Coronary artery (tissue), 2 donors: ENCODE measurements around the gene SGCA.

Experiments used
- DNase-seq: peaks from one replicate; pipeline ENCODE4 v3.0.0-alpha.2; 2017; ENCODE audit warnings: low spot score
- H3K27ac ChIP-seq, 2 donors: fragments of 200-600 bp; sonication (generic); one replicate each; pipeline ENCODE4 v1.5.1; 2016 to 2019
- H3K4me3 ChIP-seq: fragments of 200-600 bp; sonication (generic); 2 replicates; pipeline ENCODE4 v1.5.1; 2016; ENCODE audit warnings: mild to moderate bottlenecking, moderate library complexity
- TF ChIP-seq, protein P1 (sequence below): fragments of 200-600 bp; sonication (generic); IDR thresholded peaks from one replicate; pipeline ENCODE4 v1.5.1; 2019; ENCODE audit warnings: antibody characterized with exemption

SGCA gene

DNA sequence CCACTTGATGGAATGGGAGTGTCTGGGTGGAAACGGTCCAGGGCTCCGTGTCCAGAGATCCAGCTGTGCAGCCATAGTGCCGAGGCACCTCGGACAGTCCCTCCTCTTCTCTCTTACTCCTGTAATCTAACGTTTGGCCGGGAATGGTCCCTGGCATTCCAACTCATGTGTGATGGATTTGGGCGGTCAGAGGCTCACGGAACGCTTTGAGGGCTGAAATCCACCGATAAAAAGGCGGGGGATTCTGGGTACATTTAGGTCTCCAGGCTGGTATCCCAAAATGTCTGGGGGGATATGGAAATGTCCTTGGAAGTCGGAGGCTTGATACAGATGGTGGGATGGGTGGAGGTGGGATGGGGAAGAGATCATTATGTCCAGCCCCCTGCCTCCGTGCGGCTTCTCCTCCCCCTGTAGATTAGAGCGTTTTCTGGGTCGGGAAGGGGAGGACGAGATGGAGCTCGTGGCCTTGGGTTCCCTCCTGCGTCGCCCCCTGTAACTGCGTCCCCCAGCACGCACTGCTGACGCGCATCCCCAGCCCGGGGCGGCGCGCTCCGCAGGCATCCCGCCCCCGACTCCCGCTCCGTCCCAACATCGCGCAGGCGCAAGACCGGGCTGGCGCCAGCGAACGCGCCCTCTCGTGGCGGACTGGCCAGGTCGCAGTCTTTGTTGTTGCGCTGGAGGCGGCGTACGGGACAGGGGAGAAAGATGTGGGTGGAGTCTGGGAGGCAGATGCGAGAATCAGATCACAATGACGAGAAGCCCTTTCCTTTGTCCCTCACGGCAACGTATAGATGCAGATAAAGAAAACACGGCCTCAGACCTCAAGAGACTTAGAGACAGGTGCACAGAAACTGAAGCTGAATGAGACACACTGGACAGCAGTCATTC, 4.5 kb upstream of the SGCA start:
- H3K27ac ChIP-seq: peak overlapping the region; percentile 84 to 91
- H3K4me3 ChIP-seq: peak overlapping the region; percentile 79
- TF ChIP-seq, protein P1, sequence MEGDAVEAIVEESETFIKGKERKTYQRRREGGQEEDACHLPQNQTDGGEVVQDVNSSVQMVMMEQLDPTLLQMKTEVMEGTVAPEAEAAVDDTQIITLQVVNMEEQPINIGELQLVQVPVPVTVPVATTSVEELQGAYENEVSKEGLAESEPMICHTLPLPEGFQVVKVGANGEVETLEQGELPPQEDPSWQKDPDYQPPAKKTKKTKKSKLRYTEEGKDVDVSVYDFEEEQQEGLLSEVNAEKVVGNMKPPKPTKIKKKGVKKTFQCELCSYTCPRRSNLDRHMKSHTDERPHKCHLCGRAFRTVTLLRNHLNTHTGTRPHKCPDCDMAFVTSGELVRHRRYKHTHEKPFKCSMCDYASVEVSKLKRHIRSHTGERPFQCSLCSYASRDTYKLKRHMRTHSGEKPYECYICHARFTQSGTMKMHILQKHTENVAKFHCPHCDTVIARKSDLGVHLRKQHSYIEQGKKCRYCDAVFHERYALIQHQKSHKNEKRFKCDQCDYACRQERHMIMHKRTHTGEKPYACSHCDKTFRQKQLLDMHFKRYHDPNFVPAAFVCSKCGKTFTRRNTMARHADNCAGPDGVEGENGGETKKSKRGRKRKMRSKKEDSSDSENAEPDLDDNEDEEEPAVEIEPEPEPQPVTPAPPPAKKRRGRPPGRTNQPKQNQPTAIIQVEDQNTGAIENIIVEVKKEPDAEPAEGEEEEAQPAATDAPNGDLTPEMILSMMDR: peak; percentile 69
- DNase-seq: peak; percentile 96

DNA sequence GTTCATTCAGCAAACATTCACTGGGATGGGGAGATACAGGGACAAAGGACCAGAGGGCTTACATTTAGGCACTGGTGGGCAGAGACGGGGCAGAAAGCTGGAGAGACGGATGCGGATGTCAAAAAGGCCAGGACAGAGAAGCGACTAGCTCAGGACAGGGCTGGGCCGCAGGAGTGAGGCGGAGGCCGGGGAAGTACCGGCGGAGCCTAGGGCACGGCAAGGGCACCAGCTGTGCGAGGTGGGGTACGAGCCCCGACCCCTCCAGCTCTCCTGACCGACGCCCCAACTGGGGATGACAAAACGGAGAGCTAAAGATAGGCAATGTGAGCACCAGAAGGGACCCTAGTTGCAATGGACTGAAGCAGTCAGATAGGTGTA, 3.9 kb upstream of the SGCA start:
- TF ChIP-seq, protein P1: no peak
- DNase-seq: no peak
- peak overlapping the region; percentile 84 to 91 for H3K27ac ChIP-seq
- H3K4me3 ChIP-seq: peak overlapping the region; percentile 79

DNA sequence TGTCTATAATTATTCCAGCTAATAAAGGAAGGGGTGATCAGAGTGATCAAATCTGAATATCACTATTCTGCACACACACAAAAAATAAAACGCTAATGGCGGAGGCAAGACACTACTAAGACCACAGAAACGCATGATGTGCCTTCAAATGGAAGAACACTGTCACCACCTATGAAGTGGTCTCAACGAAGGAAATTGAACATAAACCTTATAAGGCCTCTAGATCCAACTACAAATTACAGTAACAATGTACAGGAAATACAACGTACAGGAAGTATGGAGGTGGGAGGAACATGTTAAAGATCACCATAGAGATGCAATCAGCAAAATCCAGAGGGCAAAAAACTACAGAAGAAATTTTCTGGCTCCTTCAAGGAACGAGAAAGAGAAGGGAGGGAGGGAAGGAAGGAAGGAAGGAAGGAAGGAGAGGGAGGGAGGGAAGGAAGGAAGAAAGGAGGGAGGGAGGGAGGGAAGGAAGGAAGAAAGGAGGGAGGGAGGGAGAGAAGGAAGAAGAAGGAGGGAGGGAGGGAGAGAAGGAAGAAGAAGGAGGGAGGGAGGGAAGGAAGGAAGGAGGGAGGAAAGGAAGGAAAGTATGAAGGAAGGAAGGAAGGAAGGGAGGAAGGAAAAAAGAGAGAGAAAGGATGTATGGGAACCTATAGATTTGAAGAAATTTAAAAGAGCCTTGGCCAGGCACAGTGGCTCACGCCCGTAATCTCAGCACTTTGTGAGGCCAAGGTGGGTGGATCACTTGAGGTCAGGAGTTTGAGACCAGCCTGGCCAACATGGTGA, 3.1 kb upstream of the SGCA start:
- TF ChIP-seq, protein P1: no peak
- no peak for DNase-seq
- no peak overlapping the region for H3K27ac ChIP-seq
- H3K4me3 ChIP-seq: no peak overlapping the region

DNA sequence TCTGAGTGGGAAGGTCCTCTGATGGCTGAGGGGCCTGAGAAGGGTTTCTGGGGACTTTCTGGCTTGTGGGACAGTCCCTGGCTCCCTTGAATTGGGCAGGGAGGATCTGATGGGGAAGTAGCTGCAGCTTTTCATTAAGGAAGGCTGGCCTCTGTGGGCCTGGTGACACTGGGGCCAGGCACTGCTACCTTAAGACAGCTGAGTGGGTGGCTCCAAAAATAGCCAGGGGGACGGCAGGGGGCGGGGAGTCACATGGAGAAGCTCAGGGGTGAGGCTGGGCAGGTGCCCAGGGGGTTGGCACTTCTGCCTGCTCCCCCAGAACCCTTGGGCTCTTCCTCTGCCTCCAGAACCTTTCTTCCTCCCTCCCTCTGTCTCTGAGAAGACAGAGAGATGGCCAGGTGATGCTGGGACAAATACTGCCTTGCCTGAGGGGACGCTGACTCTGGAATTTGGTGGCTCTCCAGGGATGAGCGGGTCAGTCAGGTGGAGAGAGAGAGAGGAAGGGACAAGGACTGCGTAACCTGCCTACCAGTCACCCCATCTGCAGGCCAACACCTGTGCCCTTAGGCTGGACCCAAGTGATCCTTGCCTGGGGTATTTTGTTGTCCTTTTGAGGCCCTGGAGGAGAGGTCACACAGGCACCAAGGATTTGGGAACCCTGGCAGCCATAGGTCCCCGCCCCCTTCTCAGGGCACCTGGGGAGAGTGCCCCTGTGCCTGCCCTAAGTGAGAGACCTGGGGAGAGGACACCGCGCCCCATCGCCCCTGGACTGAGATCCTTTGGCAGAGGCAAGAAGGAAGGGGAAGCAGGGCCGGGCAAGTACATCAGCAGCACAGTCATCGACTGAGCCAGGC, 1.7 kb upstream of the SGCA start:
- Histone ChIP-seq H3K27ac (peak overlapping the region in 1 of 2 donors; percentile 14), H3K4me3 (no peak overlapping the region)
- no peak for DNase-seq
- TF ChIP-seq, protein P1: no peak

DNA sequence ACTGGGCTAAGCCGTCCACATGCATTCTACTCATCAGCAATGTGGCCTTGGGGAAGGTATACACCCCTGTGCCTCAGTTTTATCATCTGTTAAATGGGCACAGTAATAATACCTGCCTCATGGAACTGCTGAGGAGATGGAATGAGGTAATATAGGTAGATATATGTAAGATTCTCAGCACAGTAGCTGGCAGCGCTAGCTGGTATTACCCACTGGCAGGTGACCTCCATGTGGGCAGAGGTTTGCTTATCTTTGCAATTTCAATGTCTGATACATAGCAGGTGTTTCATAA, 1.2 kb upstream of the SGCA start:
- H3K27ac ChIP-seq: no peak overlapping the region
- no peak for DNase-seq
- no peak overlapping the region for H3K4me3 ChIP-seq
- TF ChIP-seq, protein P1: no peak

DNA sequence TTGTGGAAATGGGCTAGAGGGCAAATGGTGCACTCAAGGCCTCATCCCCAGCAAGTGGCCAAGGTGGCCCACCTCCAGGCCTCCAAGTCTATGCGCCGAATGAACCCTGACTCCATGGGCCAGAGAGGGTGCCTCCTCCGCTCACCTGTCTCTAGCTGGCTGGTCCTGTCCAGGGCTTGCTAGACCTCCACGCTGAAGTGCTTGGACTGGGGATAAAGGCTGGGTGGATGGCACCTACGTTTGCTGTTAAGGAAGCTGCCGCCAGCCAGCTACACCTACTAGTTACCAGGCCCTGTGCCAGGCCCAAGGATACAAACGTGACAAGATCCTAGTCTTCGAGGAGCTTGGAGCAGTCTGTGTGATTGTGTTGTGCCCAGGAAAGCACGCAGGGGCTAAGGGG, 739 bp upstream of the SGCA start:
- TF ChIP-seq, protein P1: no peak
- Histone ChIP-seq H3K4me3 (no peak overlapping the region), H3K27ac (peak overlapping the region; percentile 95 to 96)
- no peak for DNase-seq
